Measurements from ENCODE around the gene AP1B1. TPM values are rescaled to one million over a fixed set of nuclear protein-coding genes. Genes with fewer than 3 reads are reported as not detected.

Gene AP1B1
- total and polyA plus RNA-seq, 2 donors (not counting 1 experiment from before 2014, with no cell fraction given): 139 to 174 TPM

DNA sequence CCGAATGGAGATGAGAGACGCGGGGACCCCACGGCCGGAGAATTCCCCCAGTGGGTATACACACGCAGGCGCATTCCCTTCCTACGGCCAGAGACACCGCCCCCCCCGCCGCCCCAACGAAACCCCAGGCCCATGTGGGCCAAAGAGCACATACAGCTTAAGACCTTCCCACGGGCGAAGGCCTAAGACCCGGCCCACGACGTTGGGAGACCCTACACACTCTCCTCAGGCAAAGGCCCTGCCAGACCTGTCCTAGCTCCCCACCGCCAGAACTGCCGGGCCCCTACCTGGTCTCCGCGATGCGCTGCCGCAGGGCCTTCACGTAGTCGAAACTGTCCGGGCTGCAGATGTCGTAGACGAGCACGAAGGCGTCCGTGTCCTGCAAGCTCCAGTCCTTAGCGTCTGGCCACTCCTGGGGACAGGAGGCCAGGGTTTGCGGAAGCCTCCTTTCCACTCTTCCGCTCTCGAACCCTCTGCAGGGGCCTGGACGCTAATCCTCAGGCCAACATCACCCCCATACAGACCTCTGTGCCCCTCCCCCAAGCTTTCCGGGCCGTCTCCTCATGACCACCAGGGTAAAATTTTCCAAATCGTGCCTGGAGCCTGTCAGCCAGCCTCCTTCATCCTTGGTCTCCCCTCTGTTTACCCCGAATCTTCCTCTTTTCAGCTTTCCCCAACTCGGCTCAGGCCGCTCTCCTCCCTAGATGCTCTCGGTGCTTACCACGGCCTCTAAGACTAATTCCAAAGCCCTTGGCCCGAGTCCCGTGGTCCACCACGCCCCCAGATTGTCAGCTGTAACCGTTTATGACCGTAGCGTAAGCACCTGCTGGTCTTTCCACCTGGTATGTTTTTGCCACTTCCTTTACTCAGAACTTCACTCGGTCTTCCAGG lies 74.5 kb downstream of the AP1B1 start:
- peaks cover 7% of the 10 kb centered on the region for H4K20me1 ChIP-seq (ENCODE audit: control insufficient read depth, insufficient read depth, low read length, poor library complexity, severe bottlenecking)
- TF ChIP-seq EZH2 (IDR thresholded peaks at IDR 0.05; ENCODE audit: borderline replicate concordance, insufficient read depth, low read depth, low read length, poor library complexity, severe bottlenecking) (no peak), CTCF (IDR thresholded peaks at IDR 0.05) (no peak)
- Mint-ChIP-seq H3K4me1 (peaks cover 31% of the 10 kb centered on the region), H3K27ac (no peak overlapping the region), H3K9me3 (ENCODE audit: insufficient read depth) (no peaks in the 10 kb centered on the region), H3K4me3 (peak overlapping the region; percentile 71), H3K27me3 (peaks cover 41% of the 10 kb centered on the region)
- ChIA-PET POLR2A (no interaction called here), CTCF (no interaction called here)
- H3K4me1 ChIP-seq (ENCODE audit: control insufficient read depth in 2 of 2, insufficient read depth in 2 of 2, low read length in 2 of 2): peaks cover 32 to 41% of the 10 kb centered on the region in 2 donors
- intact Hi-C loops (cut with micrococcal nuclease): no loop called here
- H3K27ac ChIP-seq (ENCODE audit: low read length in 2 of 2): no peak overlapping the region
- H3K27me3 ChIP-seq (replicated peaks in 1 of 4; ENCODE audit: control extremely low read depth in 1 of 4, control insufficient read depth in 3 of 4, insufficient read depth in 4 of 4, low read length in 3 of 4): peaks cover 0 to 60% (median 26%) of the 10 kb centered on the region in 4 experiments
- H3K79me2 ChIP-seq (ENCODE audit: control insufficient read depth, insufficient read depth, low read length): no peaks in the 10 kb centered on the region
- H3K4me3 ChIP-seq (ENCODE audit: control extremely low read depth in 1 of 5, extremely low read depth in 1 of 5, insufficient read depth in 1 of 5, low read depth in 2 of 5, low read length in 4 of 5): peak overlapping the region in 1 of 5 experiments; percentile 39
- no peaks in the 10 kb centered on the region for H3K36me3 ChIP-seq (replicated peaks in 1 of 2; ENCODE audit: control extremely low read depth in 1 of 2, control insufficient read depth in 1 of 2, extremely low read depth in 1 of 2, insufficient read depth in 2 of 2, low read length in 1 of 2)
- DNase-seq: no peak
- 28% methylated on average over 51 of the region's 51 CpGs for WGBS (ENCODE audit: insufficient coverage)
- peak overlapping the region; percentile 73 for H3K4me2 ChIP-seq (replicated peaks; ENCODE audit: low read depth, low read length, poor library complexity, severe bottlenecking)
- ATAC-seq (ENCODE audit: low read depth): no peak
- peaks cover 0 to 25% (median 0%) of the 10 kb centered on the region in 3 donors for H3K9me3 ChIP-seq (ENCODE audit: control extremely low read depth in 1 of 3, control insufficient read depth in 2 of 3, insufficient read depth in 1 of 3, low read length in 2 of 3)
- no peak overlapping the region for H2AFZ ChIP-seq (ENCODE audit: insufficient read depth, low read depth, low read length, poor library complexity, severe bottlenecking)
- peak overlapping the region; percentile 43 for H3K9ac ChIP-seq (ENCODE audit: low read length)

GRCh38 chr22:29313126-29313575 lies 75.2 kb downstream of the AP1B1 start:
- H3K27me3 ChIP-seq (replicated peaks in 1 of 4; ENCODE audit: control extremely low read depth in 1 of 4, control insufficient read depth in 3 of 4, insufficient read depth in 4 of 4, low read length in 3 of 4): peaks cover 0 to 62% (median 26%) of the 10 kb centered on the region in 4 experiments
- ATAC-seq (ENCODE audit: low read depth): peak; percentile 25

More at GRCh38 chr22:29313126-29313575, 75.2 kb downstream of the AP1B1 start:
- H3K9me3 ChIP-seq (ENCODE audit: control extremely low read depth in 1 of 3, control insufficient read depth in 2 of 3, insufficient read depth in 1 of 3, low read length in 2 of 3): peaks cover 0 to 25% (median 0%) of the 10 kb centered on the region in 3 donors
- H3K27ac Mint-ChIP-seq: no peak overlapping the region
- no peak overlapping the region for H3K4me3 Mint-ChIP-seq
- no peaks in the 10 kb centered on the region for H3K36me3 ChIP-seq (replicated peaks in 1 of 2; ENCODE audit: control extremely low read depth in 1 of 2, control insufficient read depth in 1 of 2, extremely low read depth in 1 of 2, insufficient read depth in 2 of 2, low read length in 1 of 2)
- H3K4me1 ChIP-seq (ENCODE audit: control insufficient read depth in 2 of 2, insufficient read depth in 2 of 2, low read length in 2 of 2): peaks cover 32 to 41% of the 10 kb centered on the region in 2 donors
- no peaks in the 10 kb centered on the region for H3K79me2 ChIP-seq (ENCODE audit: control insufficient read depth, insufficient read depth, low read length)
- DNase-seq: peak; percentile 51
- intact Hi-C loops (cut with micrococcal nuclease): no loop called here
- H3K9ac ChIP-seq (ENCODE audit: low read length): no peak overlapping the region
- H2AFZ ChIP-seq (ENCODE audit: insufficient read depth, low read depth, low read length, poor library complexity, severe bottlenecking): no peak overlapping the region
- no peak overlapping the region for H3K4me3 ChIP-seq (ENCODE audit: control extremely low read depth in 1 of 5, extremely low read depth in 1 of 5, insufficient read depth in 1 of 5, low read depth in 2 of 5, low read length in 4 of 5)
- H3K9me3 Mint-ChIP-seq (ENCODE audit: insufficient read depth): no peaks in the 10 kb centered on the region
- peak overlapping the region; percentile 73 for H3K4me2 ChIP-seq (replicated peaks; ENCODE audit: low read depth, low read length, poor library complexity, severe bottlenecking)
- no peak overlapping the region for H3K27ac ChIP-seq (ENCODE audit: low read length in 2 of 2)
- peaks cover 41% of the 10 kb centered on the region for H3K27me3 Mint-ChIP-seq
- peaks cover 7% of the 10 kb centered on the region for H4K20me1 ChIP-seq (ENCODE audit: control insufficient read depth, insufficient read depth, low read length, poor library complexity, severe bottlenecking)
- peak; percentile 62 for TF ChIP-seq CTCF (IDR thresholded peaks at IDR 0.05)
- no peak for TF ChIP-seq EZH2 (IDR thresholded peaks at IDR 0.05; ENCODE audit: borderline replicate concordance, insufficient read depth, low read depth, low read length, poor library complexity, severe bottlenecking)
- 25% methylated on average over 44 of the region's 44 CpGs for WGBS (ENCODE audit: insufficient coverage)
- peaks cover 31% of the 10 kb centered on the region for H3K4me1 Mint-ChIP-seq
- CTCF ChIA-PET: no interaction called here
- POLR2A ChIA-PET: no interaction called here

All from B cell (primary cell).